Lower leg skin (tissue), 3 donors: ENCODE data around the gene PLA2G12A.

Experiments
- POLR2A ChIP-seq, 2 donors: fragments of 450-650 bp; IDR thresholded peaks; one replicate each; pipeline ENCODE4 v1.6.1; 2016 to 2017; ENCODE audit warnings: antibody characterized with exemption in 2 of 2, mild to moderate bottlenecking in 1 of 2, moderate library complexity in 1 of 2
- TF ChIP-seq, protein P1 (sequence below), 3 donors: fragments of 450-650 bp; IDR thresholded peaks; one replicate each; pipeline ENCODE4 v1.5.1; 2016; ENCODE audit warnings: antibody characterized with exemption in 3 of 3, mild to moderate bottlenecking in 3 of 3, moderate library complexity in 2 of 3

DNA sequence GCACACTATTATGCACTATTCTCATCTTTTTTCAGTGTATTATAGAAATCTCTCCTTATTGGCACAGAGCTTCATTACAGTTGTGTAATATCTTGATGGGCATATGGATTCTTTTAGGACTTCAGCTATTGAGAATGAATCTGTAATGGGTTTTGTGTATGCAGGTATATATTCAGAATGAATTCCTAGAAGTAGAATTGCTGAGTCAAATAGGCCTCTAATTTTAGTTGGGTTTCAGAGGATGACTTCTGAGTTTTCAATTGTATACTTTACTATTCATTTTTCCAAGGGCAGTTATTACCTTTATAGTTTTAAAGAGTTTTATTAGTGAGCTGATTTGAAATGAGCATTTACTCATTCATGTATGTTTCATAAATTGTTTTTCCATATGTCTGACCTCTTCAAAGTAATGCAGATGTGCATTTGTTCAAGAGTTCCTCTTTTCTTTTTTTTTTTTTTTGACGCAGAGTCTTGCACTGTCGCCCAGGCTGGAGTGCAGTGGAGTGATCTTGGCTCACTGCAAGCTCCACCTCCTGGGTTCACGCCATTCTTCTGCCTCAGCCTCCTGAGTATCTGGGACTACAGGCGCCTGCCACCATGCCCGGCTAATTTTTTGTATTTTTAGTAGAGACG, 46.1 kb downstream of the PLA2G12A start:
- TF ChIP-seq, protein P1, sequence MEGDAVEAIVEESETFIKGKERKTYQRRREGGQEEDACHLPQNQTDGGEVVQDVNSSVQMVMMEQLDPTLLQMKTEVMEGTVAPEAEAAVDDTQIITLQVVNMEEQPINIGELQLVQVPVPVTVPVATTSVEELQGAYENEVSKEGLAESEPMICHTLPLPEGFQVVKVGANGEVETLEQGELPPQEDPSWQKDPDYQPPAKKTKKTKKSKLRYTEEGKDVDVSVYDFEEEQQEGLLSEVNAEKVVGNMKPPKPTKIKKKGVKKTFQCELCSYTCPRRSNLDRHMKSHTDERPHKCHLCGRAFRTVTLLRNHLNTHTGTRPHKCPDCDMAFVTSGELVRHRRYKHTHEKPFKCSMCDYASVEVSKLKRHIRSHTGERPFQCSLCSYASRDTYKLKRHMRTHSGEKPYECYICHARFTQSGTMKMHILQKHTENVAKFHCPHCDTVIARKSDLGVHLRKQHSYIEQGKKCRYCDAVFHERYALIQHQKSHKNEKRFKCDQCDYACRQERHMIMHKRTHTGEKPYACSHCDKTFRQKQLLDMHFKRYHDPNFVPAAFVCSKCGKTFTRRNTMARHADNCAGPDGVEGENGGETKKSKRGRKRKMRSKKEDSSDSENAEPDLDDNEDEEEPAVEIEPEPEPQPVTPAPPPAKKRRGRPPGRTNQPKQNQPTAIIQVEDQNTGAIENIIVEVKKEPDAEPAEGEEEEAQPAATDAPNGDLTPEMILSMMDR (IDR thresholded peaks at IDR 0.05), result no peak
- TF ChIP-seq POLR2A (IDR thresholded peaks at IDR 0.05), result no peak
